T-helper 2 cell treated with Interferon-gamma antibody and Interleukin-4, amounts not matched to agents 100 ng/mL and 5 ng/mL, for 36 hours (primary cell): ENCODE data around the gene TNKS1BP1. TPM values are rescaled to one million over a fixed set of nuclear protein-coding genes. Genes with fewer than 3 reads are reported as not detected.
"Not testable (repeated sequence)": the region's sequence is repeated elsewhere in the genome, so short reads cannot be mapped to it uniquely, and the experiment has no call there.

Experiments used
- intact Hi-C: fragments of 100-400 bp; cut with micrococcal nuclease; formaldehyde crosslinking; loops from one replicate; pipeline ENCODE4 v1.15.1; 2023
- total RNA-seq: library from RNA; stranded (reverse); gene quantifications from 2 replicates; pipeline ENCODE4 v1.2.3, GENCODE V29; 2022

Gene TNKS1BP1
- total RNA-seq, 1 donor from 2014 or later, result 8.5 TPM

GRCh38 chr11:57299150-57299737 lies 25.5 kb downstream of the TNKS1BP1 start:
- intact Hi-C loops, result no loop called here

GRCh38 chr11:57297221-57297620 lies 27.5 kb downstream of the TNKS1BP1 start:
- intact Hi-C loops, result no loop called here

- intact Hi-C loops, result not testable (repeated sequence)
These were observed 28.5 kb downstream of the TNKS1BP1 start for GRCh38 chr11:57296205-57296604.

- intact Hi-C loops, result no loop called here
These were observed 30.3 kb downstream of the TNKS1BP1 start for GRCh38 chr11:57294225-57295131.

- intact Hi-C loops, result no loop called here
These were observed 34.5 kb downstream of the TNKS1BP1 start for GRCh38 chr11:57290288-57290687.

- intact Hi-C loops, result no loop called here
These were observed 35.8 kb downstream of the TNKS1BP1 start for GRCh38 chr11:57288771-57289579.

- intact Hi-C loops, result no loop called here
These were observed 36.9 kb downstream of the TNKS1BP1 start for GRCh38 chr11:57287884-57288283.

- intact Hi-C loops, result no loop called here
These were observed 41.3 kb downstream of the TNKS1BP1 start for GRCh38 chr11:57283231-57283990.

GRCh38 chr11:57281546-57281945 lies 43.2 kb downstream of the TNKS1BP1 start:
- intact Hi-C loops, result not testable (repeated sequence)

GRCh38 chr11:57279116-57279515 lies 45.6 kb downstream of the TNKS1BP1 start:
- intact Hi-C loops, result no loop called here

- intact Hi-C loops, result no loop called here
These were observed 46.0 kb downstream of the TNKS1BP1 start for GRCh38 chr11:57278721-57279095.

GRCh38 chr11:57277845-57278720 lies 46.7 kb downstream of the TNKS1BP1 start:
- intact Hi-C loops, result no loop called here

GRCh38 chr11:57276971-57277675 lies 47.6 kb downstream of the TNKS1BP1 start:
- intact Hi-C loops, result no loop called here

- intact Hi-C loops, result no loop called here
These were observed 48.4 kb downstream of the TNKS1BP1 start for GRCh38 chr11:57276169-57276970.

- intact Hi-C loops, result no loop called here
These were observed 49.2 kb downstream of the TNKS1BP1 start for GRCh38 chr11:57275582-57275981.

- intact Hi-C loops, result no loop called here
These were observed 49.8 kb downstream of the TNKS1BP1 start for GRCh38 chr11:57274904-57275498.

GRCh38 chr11:57273448-57274058 lies 51.2 kb downstream of the TNKS1BP1 start:
- intact Hi-C loops, result no loop called here

GRCh38 chr11:57269571-57270021 lies 55.2 kb downstream of the TNKS1BP1 start:
- intact Hi-C loops, result no loop called here
